ENCODE data around the gene FCRL6.

The FCRL6 gene

DNA sequence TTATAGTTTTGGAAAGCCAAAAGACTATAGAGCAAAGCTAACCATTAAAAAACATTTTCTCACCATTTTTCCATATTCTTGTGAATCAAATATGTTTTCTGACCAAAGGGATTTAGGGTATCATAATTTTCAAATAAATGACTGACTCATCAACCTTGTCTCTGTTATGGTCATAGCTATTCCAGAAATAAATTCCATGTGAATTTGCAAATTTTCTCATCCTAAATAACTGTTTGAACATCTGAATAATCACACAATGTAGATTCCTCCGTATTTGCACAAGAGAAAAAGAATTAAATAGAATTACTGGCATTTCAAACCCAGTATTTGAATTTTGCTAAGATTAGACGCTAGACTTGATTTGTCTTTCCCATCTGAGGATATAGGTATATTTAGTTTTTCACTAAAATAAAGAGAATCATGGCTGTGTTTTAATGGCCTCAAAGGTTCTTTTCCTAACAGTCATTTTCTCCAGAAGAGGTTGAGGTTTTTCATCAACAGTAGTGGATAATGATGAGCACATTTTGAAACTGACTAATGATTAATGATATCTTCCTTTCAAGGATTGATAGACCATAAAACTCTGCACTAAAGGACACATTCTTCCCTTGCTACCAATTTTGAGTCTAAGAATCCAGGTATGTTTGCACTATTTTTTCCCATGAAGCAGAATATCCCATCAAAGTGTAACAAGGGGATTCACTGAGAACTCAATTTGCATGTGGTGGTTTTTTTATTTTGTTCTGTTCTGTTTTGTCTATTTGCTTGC lies 30.8 kb upstream of the FCRL6 start:
- no peak for DNase-seq
- no peaks in the 10 kb centered on the region for H3K27me3 ChIP-seq
- H3K36me3 ChIP-seq: no peaks in the 10 kb centered on the region
- no peaks in the 10 kb centered on the region for H3K4me1 ChIP-seq
- no peak overlapping the region for H3K4me3 ChIP-seq (ENCODE audit: low read depth, low read length)
- no peaks in the 10 kb centered on the region for H3K9me3 ChIP-seq
- TF ChIP-seq, protein P1, sequence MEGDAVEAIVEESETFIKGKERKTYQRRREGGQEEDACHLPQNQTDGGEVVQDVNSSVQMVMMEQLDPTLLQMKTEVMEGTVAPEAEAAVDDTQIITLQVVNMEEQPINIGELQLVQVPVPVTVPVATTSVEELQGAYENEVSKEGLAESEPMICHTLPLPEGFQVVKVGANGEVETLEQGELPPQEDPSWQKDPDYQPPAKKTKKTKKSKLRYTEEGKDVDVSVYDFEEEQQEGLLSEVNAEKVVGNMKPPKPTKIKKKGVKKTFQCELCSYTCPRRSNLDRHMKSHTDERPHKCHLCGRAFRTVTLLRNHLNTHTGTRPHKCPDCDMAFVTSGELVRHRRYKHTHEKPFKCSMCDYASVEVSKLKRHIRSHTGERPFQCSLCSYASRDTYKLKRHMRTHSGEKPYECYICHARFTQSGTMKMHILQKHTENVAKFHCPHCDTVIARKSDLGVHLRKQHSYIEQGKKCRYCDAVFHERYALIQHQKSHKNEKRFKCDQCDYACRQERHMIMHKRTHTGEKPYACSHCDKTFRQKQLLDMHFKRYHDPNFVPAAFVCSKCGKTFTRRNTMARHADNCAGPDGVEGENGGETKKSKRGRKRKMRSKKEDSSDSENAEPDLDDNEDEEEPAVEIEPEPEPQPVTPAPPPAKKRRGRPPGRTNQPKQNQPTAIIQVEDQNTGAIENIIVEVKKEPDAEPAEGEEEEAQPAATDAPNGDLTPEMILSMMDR (IDR thresholded peaks at IDR 0.05; ENCODE audit: low read depth, low read length): no peak

GRCh38 chr1:159774465-159774864 lies 27.7 kb upstream of the FCRL6 start:
- Histone ChIP-seq H3K9me3 (no peaks in the 10 kb centered on the region), H3K27me3 (no peaks in the 10 kb centered on the region), H3K36me3 (no peaks in the 10 kb centered on the region), H3K4me1 (no peaks in the 10 kb centered on the region), H3K4me3 (ENCODE audit: low read depth, low read length) (no peak overlapping the region)
- DNase-seq: no peak
- TF ChIP-seq, protein P1 (IDR thresholded peaks at IDR 0.05; ENCODE audit: low read depth, low read length): no peak

- DNase-seq: no peak
- Histone ChIP-seq H3K9me3 (no peaks in the 10 kb centered on the region), H3K4me3 (ENCODE audit: low read depth, low read length) (no peak overlapping the region), H3K27me3 (no peaks in the 10 kb centered on the region), H3K4me1 (no peaks in the 10 kb centered on the region), H3K36me3 (no peaks in the 10 kb centered on the region)
- TF ChIP-seq, protein P1 (IDR thresholded peaks at IDR 0.05; ENCODE audit: low read depth, low read length): no peak
Observed at GRCh38 chr1:159775716-159776115, 26.4 kb upstream of the FCRL6 start.

DNA sequence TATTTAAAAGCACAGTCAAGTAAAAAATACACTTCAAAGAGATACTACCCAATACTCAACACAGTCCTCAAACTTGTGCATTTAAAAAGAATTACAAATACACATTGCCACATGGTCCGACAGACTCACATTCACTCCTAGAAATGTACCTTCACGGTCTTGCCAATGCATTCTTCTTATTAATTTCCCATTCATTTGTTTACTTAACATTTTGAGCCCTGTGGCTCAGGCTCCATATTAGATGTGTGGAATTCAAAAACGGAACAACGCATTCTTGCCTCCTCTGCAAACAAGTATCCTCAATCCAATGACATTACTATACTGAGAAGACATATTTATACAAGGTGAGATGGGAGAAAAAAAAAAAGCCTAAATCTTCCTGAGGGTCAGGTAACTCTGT lies 23.9 kb upstream of the FCRL6 start:
- TF ChIP-seq, protein P1 (IDR thresholded peaks at IDR 0.05; ENCODE audit: low read depth, low read length): no peak
- Histone ChIP-seq H3K4me1 (no peaks in the 10 kb centered on the region), H3K27me3 (no peaks in the 10 kb centered on the region), H3K4me3 (ENCODE audit: low read depth, low read length) (no peak overlapping the region), H3K36me3 (no peaks in the 10 kb centered on the region), H3K9me3 (no peaks in the 10 kb centered on the region)
- DNase-seq: no peak

GRCh38 chr1:159779403-159779851 lies 22.7 kb upstream of the FCRL6 start:
- Histone ChIP-seq H3K4me1 (no peaks in the 10 kb centered on the region), H3K27me3 (no peaks in the 10 kb centered on the region), H3K36me3 (no peaks in the 10 kb centered on the region), H3K4me3 (ENCODE audit: low read depth, low read length) (no peak overlapping the region), H3K9me3 (no peaks in the 10 kb centered on the region)
- no peak for DNase-seq
- TF ChIP-seq, protein P1 (IDR thresholded peaks at IDR 0.05; ENCODE audit: low read depth, low read length): no peak
